ENCODE measurements around the gene SYNPO2. TPM values are rescaled to one million over a fixed set of nuclear protein-coding genes. Genes with fewer than 3 reads are reported as not detected.

Gene SYNPO2
- total and polyA plus RNA-seq, 2 of the 13 experiments (the other 11 are each of a cell fraction or from before 2014, with no cell fraction given) = not detected

DNA sequence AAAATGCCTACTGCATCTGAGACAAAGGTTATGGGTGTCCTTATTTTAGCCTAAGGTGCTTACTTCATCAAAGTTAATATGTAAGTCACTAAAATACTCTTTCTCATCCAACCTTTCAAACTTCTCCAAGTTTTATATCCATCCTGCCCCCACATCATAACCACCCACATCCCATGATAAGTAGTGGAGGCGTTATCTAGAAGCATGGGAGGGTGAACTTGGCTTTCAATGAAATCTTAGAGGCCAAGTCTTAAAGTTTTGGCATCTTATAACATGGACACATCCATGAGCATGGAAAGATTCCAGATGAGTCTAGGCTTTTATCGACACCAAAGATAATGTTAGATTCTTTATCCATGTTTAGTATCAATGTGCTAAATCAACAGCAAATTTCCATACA, 29.9 kb upstream of the SYNPO2 start:
- Histone ChIP-seq H3K4me2 (ENCODE audit: low read depth, low read length) (no peak overlapping the region), H3K4me1 (ENCODE audit: insufficient read depth, low read length) (no peaks in the 10 kb centered on the region), H3K4me3 (replicated peaks in 1 of 3; ENCODE audit: insufficient read depth in 1 of 3, low read depth in 2 of 3, low read length in 3 of 3) (no peak overlapping the region), H4K20me1 (ENCODE audit: insufficient read depth, low read length) (no peaks in the 10 kb centered on the region), H3K9ac (ENCODE audit: insufficient read depth, low read depth, low read length) (no peak overlapping the region), H2AFZ (ENCODE audit: low read length) (no peak overlapping the region), H3K79me2 (ENCODE audit: insufficient read depth, low read length) (no peaks in the 10 kb centered on the region), H3K27ac (ENCODE audit: extremely low read length, insufficient read depth, low read length) (no peak overlapping the region), H3K36me3 (replicated peaks in 1 of 2; ENCODE audit: control insufficient read depth in 1 of 2, insufficient read depth in 2 of 2, low read length in 2 of 2) (no peaks in the 10 kb centered on the region), H3K27me3 (ENCODE audit: control insufficient read depth in 1 of 2, insufficient read depth in 2 of 2, low read length in 2 of 2) (no peaks in the 10 kb centered on the region), H3K9me3 (ENCODE audit: low read length) (no peaks in the 10 kb centered on the region)
- intact Hi-C loops (cut with micrococcal nuclease; ENCODE audit: unreplicated experiment) = no loop called here
- no TSS peak for BruUV-seq (replicated peaks)
- DNase-seq (ENCODE audit: low spot score) = no peak
- POLR2A ChIA-PET = no interaction called here
- in situ Hi-C loops (cut with HindIII; ENCODE audit: extremely low pct_ligation_motif_present, low pct_unique_long_range_greater_than_20kb) = no loop called here
- 85% methylated on average over 2 of the region's 2 CpGs for WGBS (ENCODE audit: low lambda C conversion rate)
- FAIRE-seq = no peak
- CTCF ChIA-PET (ENCODE audit: low intra/inter-chr PET ratio, low total read pairs) = no interaction called here
- ATAC-seq = no peak
- no peak for TF ChIP-seq POLR2A (IDR thresholded peaks at IDR 0.05; ENCODE audit: insufficient read depth in 1 of 2, low read depth in 2 of 2, low read length in 2 of 2)
- TF ChIP-seq ZNF788 (CRISPR knock-in tag; IDR thresholded peaks at IDR 0.05; ENCODE audit: borderline replicate concordance) = no peak
- TF ChIP-seq SMAD1 (CRISPR knock-in tag; IDR thresholded peaks at IDR 0.05; ENCODE audit: borderline replicate concordance, low read depth) = no peak
- TF ChIP-seq, protein P1, sequence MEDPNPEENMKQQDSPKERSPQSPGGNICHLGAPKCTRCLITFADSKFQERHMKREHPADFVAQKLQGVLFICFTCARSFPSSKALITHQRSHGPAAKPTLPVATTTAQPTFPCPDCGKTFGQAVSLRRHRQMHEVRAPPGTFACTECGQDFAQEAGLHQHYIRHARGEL (CRISPR knock-in tag; IDR thresholded peaks at IDR 0.05) = no peak
- TF ChIP-seq, protein P2, sequence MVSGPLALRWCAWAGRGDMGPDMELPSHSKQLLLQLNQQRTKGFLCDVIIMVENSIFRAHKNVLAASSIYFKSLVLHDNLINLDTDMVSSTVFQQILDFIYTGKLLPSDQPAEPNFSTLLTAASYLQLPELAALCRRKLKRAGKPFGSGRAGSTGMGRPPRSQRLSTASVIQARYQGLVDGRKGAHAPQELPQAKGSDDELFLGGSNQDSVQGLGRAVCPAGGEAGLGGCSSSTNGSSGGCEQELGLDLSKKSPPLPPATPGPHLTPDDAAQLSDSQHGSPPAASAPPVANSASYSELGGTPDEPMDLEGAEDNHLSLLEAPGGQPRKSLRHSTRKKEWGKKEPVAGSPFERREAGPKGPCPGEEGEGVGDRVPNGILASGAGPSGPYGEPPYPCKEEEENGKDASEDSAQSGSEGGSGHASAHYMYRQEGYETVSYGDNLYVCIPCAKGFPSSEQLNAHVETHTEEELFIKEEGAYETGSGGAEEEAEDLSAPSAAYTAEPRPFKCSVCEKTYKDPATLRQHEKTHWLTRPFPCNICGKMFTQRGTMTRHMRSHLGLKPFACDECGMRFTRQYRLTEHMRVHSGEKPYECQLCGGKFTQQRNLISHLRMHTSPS (CRISPR knock-in tag; IDR thresholded peaks at IDR 0.05; ENCODE audit: low read depth) = no peak
- TF ChIP-seq BHLHE40 (IDR thresholded peaks at IDR 0.05; ENCODE audit: low read length) = no peak
- TF ChIP-seq, protein P3, sequence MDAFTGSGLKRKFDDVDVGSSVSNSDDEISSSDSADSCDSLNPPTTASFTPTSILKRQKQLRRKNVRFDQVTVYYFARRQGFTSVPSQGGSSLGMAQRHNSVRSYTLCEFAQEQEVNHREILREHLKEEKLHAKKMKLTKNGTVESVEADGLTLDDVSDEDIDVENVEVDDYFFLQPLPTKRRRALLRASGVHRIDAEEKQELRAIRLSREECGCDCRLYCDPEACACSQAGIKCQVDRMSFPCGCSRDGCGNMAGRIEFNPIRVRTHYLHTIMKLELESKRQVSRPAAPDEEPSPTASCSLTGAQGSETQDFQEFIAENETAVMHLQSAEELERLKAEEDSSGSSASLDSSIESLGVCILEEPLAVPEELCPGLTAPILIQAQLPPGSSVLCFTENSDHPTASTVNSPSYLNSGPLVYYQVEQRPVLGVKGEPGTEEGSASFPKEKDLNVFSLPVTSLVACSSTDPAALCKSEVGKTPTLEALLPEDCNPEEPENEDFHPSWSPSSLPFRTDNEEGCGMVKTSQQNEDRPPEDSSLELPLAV (CRISPR knock-in tag; conservative IDR thresholded peaks at IDR 0.05; ENCODE audit: low read depth) = no peak
- TF ChIP-seq ZNF577 (CRISPR knock-in tag; IDR thresholded peaks at IDR 0.05; ENCODE audit: borderline replicate concordance, low read depth) = no peak
- no peak for TF ChIP-seq ZFAT (CRISPR knock-in tag; conservative IDR thresholded peaks at IDR 0.05)
- no peak for TF ChIP-seq ZFP37 (CRISPR knock-in tag; IDR thresholded peaks at IDR 0.05; ENCODE audit: borderline replicate concordance)
- TF ChIP-seq KLF6 (CRISPR knock-in tag; IDR thresholded peaks at IDR 0.05) = no peak
- TF ChIP-seq, protein P4, sequence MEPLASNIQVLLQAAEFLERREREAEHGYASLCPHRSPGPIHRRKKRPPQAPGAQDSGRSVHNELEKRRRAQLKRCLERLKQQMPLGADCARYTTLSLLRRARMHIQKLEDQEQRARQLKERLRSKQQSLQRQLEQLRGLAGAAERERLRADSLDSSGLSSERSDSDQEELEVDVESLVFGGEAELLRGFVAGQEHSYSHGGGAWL (CRISPR knock-in tag; IDR thresholded peaks at IDR 0.05) = no peak
- no peak for TF ChIP-seq TBP (CRISPR knock-in tag; IDR thresholded peaks at IDR 0.05)
- TF ChIP-seq POLR2G (IDR thresholded peaks at IDR 0.05; ENCODE audit: low read depth, low read length) = no peak
- TF ChIP-seq, protein P5, sequence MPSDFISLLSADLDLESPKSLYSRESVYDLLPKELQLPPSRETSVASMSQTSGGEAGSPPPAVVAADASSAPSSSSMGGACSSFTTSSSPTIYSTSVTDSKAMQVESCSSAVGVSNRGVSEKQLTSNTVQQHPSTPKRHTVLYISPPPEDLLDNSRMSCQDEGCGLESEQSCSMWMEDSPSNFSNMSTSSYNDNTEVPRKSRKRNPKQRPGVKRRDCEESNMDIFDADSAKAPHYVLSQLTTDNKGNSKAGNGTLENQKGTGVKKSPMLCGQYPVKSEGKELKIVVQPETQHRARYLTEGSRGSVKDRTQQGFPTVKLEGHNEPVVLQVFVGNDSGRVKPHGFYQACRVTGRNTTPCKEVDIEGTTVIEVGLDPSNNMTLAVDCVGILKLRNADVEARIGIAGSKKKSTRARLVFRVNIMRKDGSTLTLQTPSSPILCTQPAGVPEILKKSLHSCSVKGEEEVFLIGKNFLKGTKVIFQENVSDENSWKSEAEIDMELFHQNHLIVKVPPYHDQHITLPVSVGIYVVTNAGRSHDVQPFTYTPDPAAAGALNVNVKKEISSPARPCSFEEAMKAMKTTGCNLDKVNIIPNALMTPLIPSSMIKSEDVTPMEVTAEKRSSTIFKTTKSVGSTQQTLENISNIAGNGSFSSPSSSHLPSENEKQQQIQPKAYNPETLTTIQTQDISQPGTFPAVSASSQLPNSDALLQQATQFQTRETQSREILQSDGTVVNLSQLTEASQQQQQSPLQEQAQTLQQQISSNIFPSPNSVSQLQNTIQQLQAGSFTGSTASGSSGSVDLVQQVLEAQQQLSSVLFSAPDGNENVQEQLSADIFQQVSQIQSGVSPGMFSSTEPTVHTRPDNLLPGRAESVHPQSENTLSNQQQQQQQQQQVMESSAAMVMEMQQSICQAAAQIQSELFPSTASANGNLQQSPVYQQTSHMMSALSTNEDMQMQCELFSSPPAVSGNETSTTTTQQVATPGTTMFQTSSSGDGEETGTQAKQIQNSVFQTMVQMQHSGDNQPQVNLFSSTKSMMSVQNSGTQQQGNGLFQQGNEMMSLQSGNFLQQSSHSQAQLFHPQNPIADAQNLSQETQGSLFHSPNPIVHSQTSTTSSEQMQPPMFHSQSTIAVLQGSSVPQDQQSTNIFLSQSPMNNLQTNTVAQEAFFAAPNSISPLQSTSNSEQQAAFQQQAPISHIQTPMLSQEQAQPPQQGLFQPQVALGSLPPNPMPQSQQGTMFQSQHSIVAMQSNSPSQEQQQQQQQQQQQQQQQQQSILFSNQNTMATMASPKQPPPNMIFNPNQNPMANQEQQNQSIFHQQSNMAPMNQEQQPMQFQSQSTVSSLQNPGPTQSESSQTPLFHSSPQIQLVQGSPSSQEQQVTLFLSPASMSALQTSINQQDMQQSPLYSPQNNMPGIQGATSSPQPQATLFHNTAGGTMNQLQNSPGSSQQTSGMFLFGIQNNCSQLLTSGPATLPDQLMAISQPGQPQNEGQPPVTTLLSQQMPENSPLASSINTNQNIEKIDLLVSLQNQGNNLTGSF (CRISPR knock-in tag; IDR thresholded peaks at IDR 0.05) = no peak
- no peak for TF ChIP-seq ZFP90 (CRISPR knock-in tag; IDR thresholded peaks at IDR 0.05; ENCODE audit: borderline replicate concordance)

Measured in HepG2 (cell line).